OCI-LY7 (cell line): ENCODE data around the gene TADA2B. TPM values are rescaled to one million over a fixed set of nuclear protein-coding genes. Genes with fewer than 3 reads are reported as not detected.

Source experiments
- BruUV-seq: library from RNA; stranded (reverse); fragments of 400-500 nt; replicated peaks from 2 replicates; lab custom pipeline; 2021; lab: Mats Ljungman, UMichigan
- CTCF ChIA-PET: fragments of 300-600 bp; sonication (Branson Sonifier 250); formaldehyde crosslinking; loops from one replicate; lab custom pipeline; 2022; ENCODE audit warnings: antibody characterized with exemption; ENCODE audit not compliant: unreplicated experiment; lab: Charles Lee
- POLR2A ChIA-PET: fragments of 300-600 bp; sonication (Branson Sonifier 250); formaldehyde crosslinking; loops from one replicate; lab custom pipeline; 2022; ENCODE audit warnings: antibody characterized with exemption; lab: Charles Lee
- DNase-seq: peaks from one replicate; pipeline ENCODE4 v3.0.0-alpha.2; 2015; ENCODE audit warnings: low spot score
- H2AFZ ChIP-seq: fragments of 200-600 bp; sonication (generic), shearing (Covaris generic); 2 replicates; pipeline ENCODE4 v1.6.1; 2014; ENCODE audit warnings: mild to moderate bottlenecking, antibody characterized with exemption, low read length, moderate library complexity
- H3K27ac ChIP-seq: fragments of 200-600 bp; sonication (generic); 2 replicates; pipeline ENCODE4 v1.5.1; 2014; ENCODE audit warnings: mixed run types, low read depth, mild to moderate bottlenecking, moderate library complexity, low read length, inconsistent platforms; ENCODE audit not compliant: poor library complexity, severe bottlenecking
- H3K36me3 ChIP-seq: fragments of 200-600 bp; sonication (generic); 2 replicates; pipeline ENCODE4 v1.6.1; 2014; ENCODE audit warnings: mild to moderate bottlenecking, antibody characterized with exemption, low read length, moderate library complexity, mixed read lengths; ENCODE audit not compliant: insufficient read depth
- H3K4me1 ChIP-seq: fragments of 200-600 bp; sonication (generic); 2 replicates; pipeline ENCODE4 v1.5.1; 2014; ENCODE audit warnings: mild to moderate bottlenecking, low read length; ENCODE audit not compliant: insufficient read depth, poor library complexity, severe bottlenecking
- H3K4me2 ChIP-seq: fragments of 200-600 bp; sonication (generic); 2 replicates; pipeline ENCODE4 v1.6.1; 2014; ENCODE audit warnings: mild to moderate bottlenecking, low read length
- H3K4me3 ChIP-seq: fragments of 200-600 bp; sonication (generic); 2 replicates; pipeline ENCODE4 v1.5.1; 2014; ENCODE audit warnings: mild to moderate bottlenecking, low read depth, low read length; ENCODE audit not compliant: poor library complexity, severe bottlenecking
- H3K79me2 ChIP-seq: fragments of 200-600 bp; sonication (generic); 2 replicates; pipeline ENCODE4 v1.6.1; 2016; ENCODE audit warnings: low read depth, mild to moderate bottlenecking, low read length, moderate library complexity, mixed read lengths; ENCODE audit not compliant: insufficient read depth
- H3K9me2 ChIP-seq: fragments of 200-600 bp; sonication (generic); 2 replicates; pipeline ENCODE4 v1.6.1; 2016; ENCODE audit warnings: mild to moderate bottlenecking, low read length, mixed read lengths; ENCODE audit not compliant: insufficient read depth
- H3K9me3 ChIP-seq: fragments of 200-600 bp; sonication (generic); 2 replicates; pipeline ENCODE4 v1.6.1; 2014; ENCODE audit warnings: mild to moderate bottlenecking, mixed run types, low read length, mixed read lengths
- H4K20me1 ChIP-seq: fragments of 200-600 bp; sonication (generic); 2 replicates; pipeline ENCODE4 v1.6.1; 2014; ENCODE audit warnings: mild to moderate bottlenecking, antibody characterized with exemption, low read length, moderate library complexity, mixed read lengths; ENCODE audit not compliant: insufficient read depth
- EZH2phosphoT487 ChIP-seq: fragments of 200-600 bp; sonication (generic); IDR thresholded peaks from 2 replicates; pipeline ENCODE4 v1.6.1; 2018; ENCODE audit warnings: low read depth, borderline replicate concordance, mild to moderate bottlenecking, mixed run types, antibody characterized with exemption, low read length, moderate library complexity, mixed read lengths
- intact Hi-C: fragments of 100-400 bp; cut with micrococcal nuclease; formaldehyde crosslinking; loops from one replicate; pipeline ENCODE4 v1.10.0; 2022; ENCODE audit not compliant: unreplicated experiment
- total RNA-seq, 2 experiments: library from RNA; depleted of rRNA in 1 of 2; stranded (reverse); fragments of >200 nt in 1 of 2; shearing (Covaris generic) in 1 of 2; gene quantifications; 2 replicates each; pipeline ENCODE4 v1.2.3, GENCODE V29; 2014 to 2022
- TF ChIP-seq, protein P1 (sequence below): fragments of 200-600 bp; sonication (generic); conservative IDR thresholded peaks from 2 replicates; pipeline ENCODE4 v1.5.1; 2014; ENCODE audit warnings: mild to moderate bottlenecking, antibody characterized with exemption, low read length, moderate library complexity, mixed read lengths

The TADA2B gene
- total RNA-seq, 2 experiments from 2014 or later, result 9.9 to 20.2 TPM

DNA sequence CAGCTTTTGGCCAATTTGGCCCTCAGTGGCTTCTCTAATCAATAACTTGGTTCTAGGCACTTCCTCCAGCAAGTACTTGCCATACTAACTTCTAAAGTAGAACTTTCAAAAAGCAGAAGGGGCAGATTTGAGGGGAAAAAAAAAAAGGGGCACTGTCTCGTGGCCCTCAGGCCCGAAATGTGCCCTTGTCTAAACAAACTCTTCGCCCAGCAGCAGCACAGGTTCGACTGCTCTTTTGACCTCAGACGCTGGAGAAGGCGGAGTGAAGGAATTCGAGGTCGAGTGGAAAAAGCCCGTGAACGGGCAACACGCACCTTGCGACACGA, 23.9 kb downstream of the TADA2B start:
- Histone ChIP-seq H3K9me3 (no peaks in the 10 kb centered on the region), H3K4me1 (peaks cover 27% of the 10 kb centered on the region), H3K4me3 (peak overlapping the region; percentile 94), H2AFZ (peak overlapping the region; percentile 59; the same call in 1 of the 2 replicates), H3K36me3 (peaks cover 38% of the 10 kb centered on the region), H3K79me2 (peaks cover 39% of the 10 kb centered on the region), H3K4me2 (peak overlapping the region; percentile 86), H3K27ac (no peak overlapping the region), H3K9me2 (no peaks in the 10 kb centered on the region), H4K20me1 (peaks cover 12% of the 10 kb centered on the region; the same call in 1 of the 2 replicates)
- no peak for DNase-seq
- ChIA-PET CTCF (interaction anchor here (1.1 kb wide), 1 partner anchor 53 kb away, joined by 3 read pairs; no protein-coding TSS in a partner anchor), POLR2A (interaction anchor here (0.7 to 2.6 kb wide), 11 partner anchors 10 to 351 kb away, joined by 3 to 9 read pairs (median 4); partner anchors contain the start of gene TADA2B)
- BruUV-seq, result no TSS peak
- intact Hi-C loops, result loop anchor here (1.0 kb wide), 1 partner anchor 23 kb away; no protein-coding TSS in a partner anchor
- TF ChIP-seq, protein P1, sequence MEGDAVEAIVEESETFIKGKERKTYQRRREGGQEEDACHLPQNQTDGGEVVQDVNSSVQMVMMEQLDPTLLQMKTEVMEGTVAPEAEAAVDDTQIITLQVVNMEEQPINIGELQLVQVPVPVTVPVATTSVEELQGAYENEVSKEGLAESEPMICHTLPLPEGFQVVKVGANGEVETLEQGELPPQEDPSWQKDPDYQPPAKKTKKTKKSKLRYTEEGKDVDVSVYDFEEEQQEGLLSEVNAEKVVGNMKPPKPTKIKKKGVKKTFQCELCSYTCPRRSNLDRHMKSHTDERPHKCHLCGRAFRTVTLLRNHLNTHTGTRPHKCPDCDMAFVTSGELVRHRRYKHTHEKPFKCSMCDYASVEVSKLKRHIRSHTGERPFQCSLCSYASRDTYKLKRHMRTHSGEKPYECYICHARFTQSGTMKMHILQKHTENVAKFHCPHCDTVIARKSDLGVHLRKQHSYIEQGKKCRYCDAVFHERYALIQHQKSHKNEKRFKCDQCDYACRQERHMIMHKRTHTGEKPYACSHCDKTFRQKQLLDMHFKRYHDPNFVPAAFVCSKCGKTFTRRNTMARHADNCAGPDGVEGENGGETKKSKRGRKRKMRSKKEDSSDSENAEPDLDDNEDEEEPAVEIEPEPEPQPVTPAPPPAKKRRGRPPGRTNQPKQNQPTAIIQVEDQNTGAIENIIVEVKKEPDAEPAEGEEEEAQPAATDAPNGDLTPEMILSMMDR, result no peak
- no peak for TF ChIP-seq EZH2phosphoT487

GRCh38 chr4:7067452-7068278, 24.5 kb downstream of the TADA2B start, which contains the start of gene GRPEL1:
GRPEL1 (minus strand) TSS chr4:7068064; CDS start chr4:7068032, 32 bp downstream.
- DNase-seq, result peak; percentile 99
- Histone ChIP-seq H4K20me1 (peaks cover 12% of the 10 kb centered on the region; the same call in 1 of the 2 replicates), H3K27ac (peak within 1 kb of the TSS; percentile 50), H3K9me2 (no peaks in the 10 kb centered on the region), H2AFZ (peak within 1 kb of the TSS; percentile 68), H3K4me2 (peak within 1 kb of the TSS; percentile 86), H3K36me3 (peaks cover 35% of the 10 kb centered on the region), H3K79me2 (peaks cover 39% of the 10 kb centered on the region), H3K4me3 (peak within 1 kb of the TSS; percentile 94), H3K4me1 (peaks cover 27% of the 10 kb centered on the region), H3K9me3 (no peaks in the 10 kb centered on the region)
- CTCF ChIA-PET, result interaction anchor here (0.5 to 1.3 kb wide), 5 partner anchors 9 to 794 kb away, joined by 3 to 7 read pairs (median 4); no protein-coding TSS in a partner anchor
- intact Hi-C loops, result loop anchor here (1.0 to 2.0 kb wide), 7 partner anchors 23 to 393 kb away; partner anchors contain the start of genes BLOC1S4, KIAA0232 and TBC1D14
- TF ChIP-seq EZH2phosphoT487, result no peak
- TF ChIP-seq, protein P1, result 0 out of 2 replicates have a peak, but pooled peaks have one; percentile 27
- POLR2A ChIA-PET, result interaction anchor here (0.6 to 2.6 kb wide), 18 partner anchors 11 to 351 kb away, joined by 3 to 9 read pairs (median 4); partner anchors contain the start of genes TADA2B and TBC1D14
- BruUV-seq, result no TSS peak
